Measurements from ENCODE around the gene AOX1. TPM values are rescaled to one million over a fixed set of nuclear protein-coding genes. Genes with fewer than 3 reads are reported as not detected.
"Not testable (repeated sequence)": the region's sequence is repeated elsewhere in the genome, so short reads cannot be mapped to it uniquely, and the experiment has no call there.

AOX1 gene
- under 1 TPM; 0.05 to 0.15 TPM for total RNA-seq

GRCh38 chr2:200585730-200586643 lies at the start of gene AOX1:
Gene AOX1, plus strand, starts transcription at chr2:200586014. Its CDS starts 95 bp downstream, at chr2:200586109.
- peaks cover 19% of the 10 kb centered on the region for H3K36me3 Mint-ChIP-seq (ENCODE audit: low read depth)
- DNase-seq = no peak

GRCh38 chr2:200538139-200538538 lies 47.7 kb upstream of the AOX1 start:
- no peaks in the 10 kb centered on the region for H3K27me3 Mint-ChIP-seq
- CTCF ChIA-PET = no interaction called here
- H3K4me1 Mint-ChIP-seq = no peaks in the 10 kb centered on the region
- DNase-seq = no peak
- H3K27ac Mint-ChIP-seq = no peak overlapping the region
- no peak overlapping the region for H3K4me3 Mint-ChIP-seq
- POLR2A ChIA-PET = interaction anchor here (2.2 kb wide), 1 partner anchor 12 kb away, joined by 7 read pairs; the partner anchor contains the start of gene SGO2
- H3K9me3 Mint-ChIP-seq = peaks cover 9% of the 10 kb centered on the region
- H3K36me3 Mint-ChIP-seq (ENCODE audit: low read depth) = peaks cover 20% of the 10 kb centered on the region

More at GRCh38 chr2:200585730-200586643, at the start of gene AOX1:
- CTCF ChIA-PET = no interaction called here
- POLR2A ChIA-PET = no interaction called here
- Mint-ChIP-seq H3K4me1 (peaks cover 10% of the 10 kb centered on the region), H3K27me3 (peaks cover 14% of the 10 kb centered on the region), H3K4me3 (peak within 1 kb of the TSS; percentile 59), H3K9me3 (no peaks in the 10 kb centered on the region), H3K27ac (no peak within 1 kb of the TSS)

- POLR2A ChIA-PET = no interaction called here
- no peak for DNase-seq
- CTCF ChIA-PET = no interaction called here
- Mint-ChIP-seq H3K36me3 (ENCODE audit: low read depth) (peaks cover 33% of the 10 kb centered on the region), H3K4me3 (no peak overlapping the region), H3K9me3 (peaks cover 9% of the 10 kb centered on the region), H3K27me3 (no peaks in the 10 kb centered on the region), H3K27ac (no peak overlapping the region), H3K4me1 (no peaks in the 10 kb centered on the region)
Observed at GRCh38 chr2:200540793-200541192, 45.0 kb upstream of the AOX1 start.

- H3K4me1 Mint-ChIP-seq, H3K9me3 Mint-ChIP-seq, H3K27me3 Mint-ChIP-seq, H3K27ac Mint-ChIP-seq, DNase-seq, CTCF ChIA-PET, H3K4me3 Mint-ChIP-seq: not testable (repeated sequence)
- POLR2A ChIA-PET = interaction anchor here (1.6 kb wide), 1 partner anchor 40 kb away, joined by 4 read pairs; the partner anchor contains the start of gene SGO2
- H3K36me3 Mint-ChIP-seq (ENCODE audit: low read depth) = peaks cover 67% of the 10 kb centered on the region
Observed at GRCh38 chr2:200566596-200566995, 19.2 kb upstream of the AOX1 start.

- peaks cover 67% of the 10 kb centered on the region for H3K36me3 Mint-ChIP-seq (ENCODE audit: low read depth)
- peaks cover 5% of the 10 kb centered on the region for H3K9me3 Mint-ChIP-seq
- ChIA-PET POLR2A (no interaction called here), CTCF (no interaction called here)
- H3K27ac Mint-ChIP-seq = no peak overlapping the region
- H3K27me3 Mint-ChIP-seq = no peaks in the 10 kb centered on the region
- no peak for DNase-seq
- H3K4me3 Mint-ChIP-seq = no peak overlapping the region
- H3K4me1 Mint-ChIP-seq = no peaks in the 10 kb centered on the region
Observed at GRCh38 chr2:200567932-200568331, 17.9 kb upstream of the AOX1 start.

GRCh38 chr2:200575957-200576356 lies 9.9 kb upstream of the AOX1 start:
- CTCF ChIA-PET = interaction anchor here (0.6 to 1.2 kb wide), 8 partner anchors 9 to 801 kb away, joined by 3 to 4 read pairs (median 3); no protein-coding TSS in a partner anchor
- H3K36me3 Mint-ChIP-seq (ENCODE audit: low read depth) = peaks cover 49% of the 10 kb centered on the region
- H3K9me3 Mint-ChIP-seq = no peaks in the 10 kb centered on the region
- H3K27me3 Mint-ChIP-seq = no peaks in the 10 kb centered on the region
- no peak for DNase-seq
- POLR2A ChIA-PET = no interaction called here
- no peak overlapping the region for H3K27ac Mint-ChIP-seq
- peaks cover 18% of the 10 kb centered on the region for H3K4me1 Mint-ChIP-seq
- no peak overlapping the region for H3K4me3 Mint-ChIP-seq

- Mint-ChIP-seq H3K27me3 (no peaks in the 10 kb centered on the region), H3K36me3 (ENCODE audit: low read depth) (peaks cover 40% of the 10 kb centered on the region), H3K4me3 (no peak overlapping the region), H3K9me3 (no peaks in the 10 kb centered on the region), H3K27ac (no peak overlapping the region), H3K4me1 (peaks cover 18% of the 10 kb centered on the region)
- POLR2A ChIA-PET = no interaction called here
- CTCF ChIA-PET = no interaction called here
- no peak for DNase-seq
Observed at GRCh38 chr2:200577027-200577426, 8.8 kb upstream of the AOX1 start.

- POLR2A ChIA-PET = no interaction called here
- peaks cover 18% of the 10 kb centered on the region for H3K4me1 Mint-ChIP-seq
- no peak overlapping the region for H3K27ac Mint-ChIP-seq
Observed at GRCh38 chr2:200578778-200579177, 7.0 kb upstream of the AOX1 start.

GRCh38 chr2:200584639-200585038 lies 1.2 kb upstream of the AOX1 start:
- H3K27ac Mint-ChIP-seq = no peak overlapping the region
- H3K9me3 Mint-ChIP-seq = no peaks in the 10 kb centered on the region
- peaks cover 10% of the 10 kb centered on the region for H3K4me1 Mint-ChIP-seq
- POLR2A ChIA-PET = no interaction called here
- peaks cover 19% of the 10 kb centered on the region for H3K36me3 Mint-ChIP-seq (ENCODE audit: low read depth)
- CTCF ChIA-PET = interaction anchor here (1.0 to 1.3 kb wide), 2 partner anchors 8 to 116 kb away, joined by 3 read pairs; no protein-coding TSS in a partner anchor
- H3K4me3 Mint-ChIP-seq = no peak overlapping the region
- no peak for DNase-seq
- H3K27me3 Mint-ChIP-seq = peaks cover 7% of the 10 kb centered on the region

More at GRCh38 chr2:200578778-200579177, 7.0 kb upstream of the AOX1 start:
- H3K36me3 Mint-ChIP-seq (ENCODE audit: low read depth) = peaks cover 35% of the 10 kb centered on the region
- H3K9me3 Mint-ChIP-seq = no peaks in the 10 kb centered on the region
- CTCF ChIA-PET = interaction anchor here (0.6 to 1.2 kb wide), 3 partner anchors 8 to 789 kb away, joined by 3 to 5 read pairs (median 3); no protein-coding TSS in a partner anchor
- H3K4me3 Mint-ChIP-seq = no peak overlapping the region
- H3K27me3 Mint-ChIP-seq = no peaks in the 10 kb centered on the region
- no peak for DNase-seq

GRCh38 chr2:200585340-200585729 lies 479 bp upstream of the AOX1 start:
- H3K27ac Mint-ChIP-seq = no peak overlapping the region
- no peak for DNase-seq
- ChIA-PET CTCF (no interaction called here), POLR2A (no interaction called here)
- H3K36me3 Mint-ChIP-seq (ENCODE audit: low read depth) = peaks cover 19% of the 10 kb centered on the region
- H3K4me3 Mint-ChIP-seq = peak overlapping the region; percentile 59
- peaks cover 10% of the 10 kb centered on the region for H3K27me3 Mint-ChIP-seq
- no peaks in the 10 kb centered on the region for H3K9me3 Mint-ChIP-seq
- H3K4me1 Mint-ChIP-seq = peaks cover 10% of the 10 kb centered on the region

GRCh38 chr2:200586644-200586975 lies 796 bp downstream of the AOX1 start:
- ChIA-PET CTCF (no interaction called here), POLR2A (no interaction called here)
- Mint-ChIP-seq H3K9me3 (no peaks in the 10 kb centered on the region), H3K4me1 (peaks cover 10% of the 10 kb centered on the region), H3K27ac (no peak overlapping the region), H3K4me3 (no peak overlapping the region), H3K36me3 (ENCODE audit: low read depth) (peaks cover 19% of the 10 kb centered on the region), H3K27me3 (peaks cover 16% of the 10 kb centered on the region)
- no peak for DNase-seq

GRCh38 chr2:200587007-200587616 lies 1.3 kb downstream of the AOX1 start:
- peaks cover 10% of the 10 kb centered on the region for H3K4me1 Mint-ChIP-seq
- H3K36me3 Mint-ChIP-seq (ENCODE audit: low read depth) = peaks cover 17% of the 10 kb centered on the region
- ChIA-PET CTCF (interaction anchor here (1.0 kb wide), 1 partner anchor 171 kb away, joined by 5 read pairs; no protein-coding TSS in a partner anchor), POLR2A (no interaction called here)
- H3K27me3 Mint-ChIP-seq = peaks cover 21% of the 10 kb centered on the region
- H3K27ac Mint-ChIP-seq = no peak overlapping the region
- DNase-seq = no peak
- H3K9me3 Mint-ChIP-seq = no peaks in the 10 kb centered on the region
- no peak overlapping the region for H3K4me3 Mint-ChIP-seq

- H3K4me1 Mint-ChIP-seq = peaks cover 10% of the 10 kb centered on the region
- ChIA-PET CTCF (interaction anchor here (1.0 kb wide), 1 partner anchor 172 kb away, joined by 5 read pairs; no protein-coding TSS in a partner anchor), POLR2A (interaction anchor here (0.6 kb wide), 1 partner anchor 688 kb away, joined by 3 read pairs; no protein-coding TSS in a partner anchor)
- peaks cover 26% of the 10 kb centered on the region for H3K27me3 Mint-ChIP-seq
- no peak for DNase-seq
- H3K27ac Mint-ChIP-seq = no peak overlapping the region
- H3K4me3 Mint-ChIP-seq = no peak overlapping the region
- H3K9me3 Mint-ChIP-seq = no peaks in the 10 kb centered on the region
- H3K36me3 Mint-ChIP-seq (ENCODE audit: low read depth) = peaks cover 11% of the 10 kb centered on the region
Observed at GRCh38 chr2:200588076-200588678, 2.4 kb downstream of the AOX1 start.

Measured in activated CD4-positive, alpha-beta memory T cell treated with anti-CD3 and anti-CD28 coated beads, Interleukin-2, amount 10 ng/mL, durations not matched to agents 7 days and 5 days (primary cell).